Mesendoderm (in vitro differentiated cells): ENCODE results near the gene KCNQ1.

Experiments
- DNase-seq: peaks from one replicate; pipeline ENCODE4 v3.0.0; 2013
- H2AK5ac ChIP-seq: 2 replicates; pipeline ENCODE4 v1.6.1; 2013; ENCODE audit warnings: low read length, inconsistent platforms
- H2BK120ac ChIP-seq: 2 replicates; pipeline ENCODE4 v1.6.1; 2013; ENCODE audit warnings: low read depth, mild to moderate bottlenecking, low read length, moderate library complexity, mixed read lengths
- H2BK15ac ChIP-seq: replicated peaks from 2 replicates; pipeline ENCODE4 v1.6.1; 2013; ENCODE audit warnings: low read depth, mild to moderate bottlenecking, moderate library complexity
- H2BK5ac ChIP-seq: 2 replicates; pipeline ENCODE4 v1.6.1; 2013; ENCODE audit warnings: low read length, inconsistent platforms
- H3K18ac ChIP-seq: 2 replicates; pipeline ENCODE4 v1.6.1; 2013; ENCODE audit warnings: mild to moderate bottlenecking, low read length, mixed read lengths
- H3K23ac ChIP-seq: one replicate; pipeline ENCODE4 v1.6.1; 2013; ENCODE audit warnings: low read length
- H3K27ac ChIP-seq: 2 replicates; pipeline ENCODE4 v1.5.1; 2013; ENCODE audit warnings: low read depth, mild to moderate bottlenecking, inconsistent platforms, low read length, moderate library complexity
- H3K27me3 ChIP-seq: 2 replicates; pipeline ENCODE4 v1.6.1; 2013; ENCODE audit warnings: low read length, control low read depth, mild to moderate bottlenecking, inconsistent platforms; ENCODE audit not compliant: insufficient read depth, poor library complexity
- H3K36me3 ChIP-seq: 2 replicates; pipeline ENCODE4 v1.6.1; 2013; ENCODE audit warnings: low read length, inconsistent platforms; ENCODE audit not compliant: control insufficient read depth, insufficient read depth
- H3K4ac ChIP-seq: one replicate; pipeline ENCODE4 v1.6.1; 2013; ENCODE audit warnings: low read depth, mild to moderate bottlenecking, low read length, moderate library complexity
- H3K4me1 ChIP-seq: 2 replicates; pipeline ENCODE4 v1.6.1; 2013; ENCODE audit warnings: low read depth, low read length, inconsistent platforms; ENCODE audit not compliant: control insufficient read depth
- H3K4me2 ChIP-seq: 2 replicates; pipeline ENCODE4 v1.6.1; 2013; ENCODE audit warnings: low read length
- H3K4me3 ChIP-seq: 2 replicates; pipeline ENCODE4 v1.5.1; 2013; ENCODE audit warnings: mild to moderate bottlenecking, low read length
- H3K56ac ChIP-seq: one replicate; pipeline ENCODE4 v1.6.1; 2013; ENCODE audit warnings: low read length
- H3K79me1 ChIP-seq: 2 replicates; pipeline ENCODE4 v1.6.1; 2013; ENCODE audit warnings: low read length, inconsistent platforms
- H3K79me2 ChIP-seq: 2 replicates; pipeline ENCODE4 v1.6.1; 2013; ENCODE audit warnings: mild to moderate bottlenecking, low read length; ENCODE audit not compliant: control insufficient read depth, insufficient read depth
- H3K9ac ChIP-seq: 2 replicates; pipeline ENCODE4 v1.6.1; 2013; ENCODE audit warnings: low read length, inconsistent platforms
- H4K5ac ChIP-seq: one replicate; pipeline ENCODE4 v1.6.1; 2013; ENCODE audit warnings: low read length
- H4K8ac ChIP-seq: one replicate; pipeline ENCODE4 v1.6.1; 2013; ENCODE audit warnings: low read depth, mild to moderate bottlenecking, control low read depth, low read length, moderate library complexity
- WGBS: extraction: QIAGEN DNeasy Blood & Tissue Kit; methylation state at CpG from one replicate; pipeline ENCODE4 v1.1.7; 2013; ENCODE audit warnings: low lambda C conversion rate, missing lambda C conversion rate; ENCODE audit not compliant: insufficient coverage; ENCODE audit errors: extremely low coverage; 5-methylcytosine and 5-hydroxymethylcytosine counted together

KCNQ1 gene

GRCh38 chr11:2537896-2538724 lies 93.3 kb downstream of the KCNQ1 start:
- H3K79me2 ChIP-seq: no peaks in the 10 kb centered on the region
- no peak overlapping the region for H4K5ac ChIP-seq
- no peak overlapping the region for H3K9ac ChIP-seq
- no peak overlapping the region for H4K8ac ChIP-seq
- no peak overlapping the region for H3K4me3 ChIP-seq
- no peak overlapping the region for H2BK15ac ChIP-seq
- peaks cover 5% of the 10 kb centered on the region for H3K4me1 ChIP-seq
- H3K23ac ChIP-seq: no peak overlapping the region
- no peaks in the 10 kb centered on the region for H3K79me1 ChIP-seq
- no peak overlapping the region for H3K4me2 ChIP-seq
- no peak overlapping the region for H3K56ac ChIP-seq
- H2BK5ac ChIP-seq: no peak overlapping the region
- WGBS: no CpG with 5 or more reads among the region's 27 CpGs
- H3K36me3 ChIP-seq: no peaks in the 10 kb centered on the region
- H3K27me3 ChIP-seq: no peaks in the 10 kb centered on the region
- no peak overlapping the region for H3K18ac ChIP-seq
- no peak overlapping the region for H2BK120ac ChIP-seq
- no peak overlapping the region for H3K4ac ChIP-seq
- DNase-seq: no peak
- H3K27ac ChIP-seq: no peak overlapping the region
- H2AK5ac ChIP-seq: no peak overlapping the region

- Histone ChIP-seq H3K23ac (no peak overlapping the region), H4K8ac (no peak overlapping the region), H2BK15ac (no peak overlapping the region), H3K79me2 (no peaks in the 10 kb centered on the region), H3K4me2 (no peak overlapping the region), H2BK120ac (no peak overlapping the region), H4K5ac (no peak overlapping the region), H2AK5ac (no peak overlapping the region), H3K4me1 (no peaks in the 10 kb centered on the region), H3K79me1 (no peaks in the 10 kb centered on the region), H3K4me3 (no peak overlapping the region), H3K4ac (no peak overlapping the region), H3K56ac (no peak overlapping the region), H3K36me3 (no peaks in the 10 kb centered on the region), H3K9ac (no peak overlapping the region), H3K18ac (no peak overlapping the region), H2BK5ac (no peak overlapping the region), H3K27me3 (no peaks in the 10 kb centered on the region), H3K27ac (no peak overlapping the region)
- DNase-seq: no peak
- no CpG with 5 or more reads among the region's 12 CpGs for WGBS
These were observed 94.1 kb downstream of the KCNQ1 start for GRCh38 chr11:2538951-2539350.

GRCh38 chr11:2539371-2540222 lies 94.8 kb downstream of the KCNQ1 start:
- Histone ChIP-seq H3K56ac (no peak overlapping the region), H3K36me3 (no peaks in the 10 kb centered on the region), H3K9ac (no peak overlapping the region), H3K4me3 (no peak overlapping the region), H4K8ac (no peak overlapping the region), H2BK5ac (no peak overlapping the region), H3K79me1 (no peaks in the 10 kb centered on the region), H3K4ac (no peak overlapping the region), H3K27me3 (no peaks in the 10 kb centered on the region), H3K4me2 (no peak overlapping the region), H2AK5ac (no peak overlapping the region), H3K27ac (no peak overlapping the region), H4K5ac (no peak overlapping the region), H2BK120ac (no peak overlapping the region), H3K18ac (no peak overlapping the region), H3K4me1 (no peaks in the 10 kb centered on the region), H3K79me2 (no peaks in the 10 kb centered on the region), H2BK15ac (no peak overlapping the region), H3K23ac (no peak overlapping the region)
- WGBS: no CpG with 5 or more reads among the region's 34 CpGs
- no peak for DNase-seq

GRCh38 chr11:2540223-2540991 lies 95.6 kb downstream of the KCNQ1 start:
- no peak for DNase-seq
- WGBS: no CpG with 5 or more reads among the region's 16 CpGs
- H2BK15ac ChIP-seq: no peak overlapping the region

GRCh38 chr11:2540992-2541680 lies 96.3 kb downstream of the KCNQ1 start:
- Histone ChIP-seq H3K18ac (no peak overlapping the region), H3K4me2 (no peak overlapping the region), H3K36me3 (no peaks in the 10 kb centered on the region), H3K79me2 (no peaks in the 10 kb centered on the region), H3K56ac (no peak overlapping the region), H2BK5ac (no peak overlapping the region), H3K4me1 (no peaks in the 10 kb centered on the region), H4K8ac (no peak overlapping the region), H3K79me1 (no peaks in the 10 kb centered on the region), H3K4ac (no peak overlapping the region), H3K27me3 (no peaks in the 10 kb centered on the region), H3K4me3 (no peak overlapping the region), H2AK5ac (no peak overlapping the region), H4K5ac (no peak overlapping the region), H3K9ac (no peak overlapping the region), H2BK15ac (no peak overlapping the region), H3K23ac (no peak overlapping the region), H3K27ac (no peak overlapping the region), H2BK120ac (no peak overlapping the region)
- DNase-seq: no peak
- no CpG with 5 or more reads among the region's 27 CpGs for WGBS

More at GRCh38 chr11:2540223-2540991, 95.6 kb downstream of the KCNQ1 start:
- no peak overlapping the region for H4K8ac ChIP-seq
- no peak overlapping the region for H3K56ac ChIP-seq
- no peak overlapping the region for H3K23ac ChIP-seq
- H3K79me1 ChIP-seq: no peaks in the 10 kb centered on the region
- H3K27me3 ChIP-seq: no peaks in the 10 kb centered on the region
- no peak overlapping the region for H3K9ac ChIP-seq
- no peak overlapping the region for H3K27ac ChIP-seq
- H2AK5ac ChIP-seq: no peak overlapping the region
- no peak overlapping the region for H3K18ac ChIP-seq
- H3K4me2 ChIP-seq: no peak overlapping the region
- no peak overlapping the region for H2BK5ac ChIP-seq
- no peaks in the 10 kb centered on the region for H3K4me1 ChIP-seq
- H3K4me3 ChIP-seq: no peak overlapping the region
- H3K36me3 ChIP-seq: no peaks in the 10 kb centered on the region
- H4K5ac ChIP-seq: no peak overlapping the region
- H3K4ac ChIP-seq: no peak overlapping the region
- no peaks in the 10 kb centered on the region for H3K79me2 ChIP-seq
- no peak overlapping the region for H2BK120ac ChIP-seq
